ENCODE results near the gene SDF4.

The SDF4 gene

GRCh38 chr1:1175221-1176062 lies 56.4 kb downstream of the SDF4 start:
- DNase-seq = no peak

GRCh38 chr1:1173793-1174415 lies 57.9 kb downstream of the SDF4 start, which contains the start of gene TTLL10:
Gene TTLL10 (plus strand): TSS chr1:1173880. CDS start chr1:1179216, 5,336 bp downstream.
- DNase-seq = peak in 1 of 4 experiments; percentile 43

- no peak for DNase-seq
Observed at GRCh38 chr1:1173061-1173792, 58.6 kb downstream of the SDF4 start.

GRCh38 chr1:1171546-1172340 lies 60.1 kb downstream of the SDF4 start:
- no peak for DNase-seq

- DNase-seq = no peak
Observed at GRCh38 chr1:1171161-1171545, 60.6 kb downstream of the SDF4 start.

- DNase-seq = no peak
Observed at GRCh38 chr1:1170215-1171091, 61.3 kb downstream of the SDF4 start.

GRCh38 chr1:1169429-1170214 lies 62.2 kb downstream of the SDF4 start:
- DNase-seq = no peak

GRCh38 chr1:1168451-1169411 lies 63.1 kb downstream of the SDF4 start:
- no peak for DNase-seq

- DNase-seq = no peak
Observed at GRCh38 chr1:1167841-1168450, 63.9 kb downstream of the SDF4 start.

- no peak for DNase-seq
Observed at GRCh38 chr1:1167398-1167821, 64.4 kb downstream of the SDF4 start.

All from activated CD4-positive, CD25-positive, alpha-beta regulatory T cell (primary cell).